T-helper 22 cell (primary cell): ENCODE measurements around the gene TAAR6.
"Not testable (repeated sequence)": the region's sequence is repeated elsewhere in the genome, so short reads cannot be mapped to it uniquely, and the experiment has no call there.

Experiments
- DNase-seq: peaks from one replicate; pipeline ENCODE4 v3.0.0-alpha.2; 2020; ENCODE audit warnings: low read depth

The TAAR6 gene

GRCh38 chr6:132590362-132590761, 20.2 kb downstream of the TAAR6 start:
- no peak for DNase-seq

DNA sequence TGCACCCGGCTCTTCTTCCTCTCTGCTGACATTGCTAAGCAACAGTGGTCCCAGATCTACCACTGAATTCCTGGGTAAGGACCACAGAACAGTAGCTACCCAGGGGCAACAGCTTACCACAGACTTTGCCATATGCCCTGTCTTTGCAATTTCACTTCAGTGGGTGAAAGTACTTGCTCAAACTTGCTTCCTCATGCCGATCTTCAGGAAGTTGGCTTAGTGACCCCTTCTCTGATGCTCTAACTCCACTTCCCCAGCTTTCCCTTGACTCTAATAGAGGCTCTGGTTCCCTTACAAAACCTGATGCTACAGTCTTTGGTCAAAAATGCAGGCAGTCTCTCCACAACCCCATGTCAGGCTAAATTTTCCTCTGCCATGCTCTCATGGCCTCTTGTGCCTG, 22.7 kb downstream of the TAAR6 start:
- no peak for DNase-seq

DNA sequence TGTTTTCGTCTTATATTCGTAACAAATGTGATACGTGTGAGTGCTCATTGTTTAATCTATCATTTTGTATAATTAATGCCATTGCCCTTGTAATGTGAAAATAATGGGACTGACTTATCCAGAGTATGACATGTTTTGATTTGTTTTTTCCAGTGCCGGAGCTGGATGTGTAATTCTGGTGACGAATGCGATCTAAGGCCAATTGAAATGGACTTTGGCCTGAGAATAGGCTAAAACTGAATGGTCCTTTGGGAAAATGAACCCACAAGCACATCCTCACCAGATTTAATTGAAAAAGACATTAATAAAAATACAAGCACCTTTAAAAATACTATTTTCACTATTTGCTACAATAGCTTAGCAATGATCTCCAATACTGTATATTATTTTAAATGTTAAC, 26.1 kb downstream of the TAAR6 start:
- DNase-seq, result no peak

- no peak for DNase-seq
Measured at GRCh38 chr6:132598473-132598872, 28.4 kb downstream of the TAAR6 start.

DNA sequence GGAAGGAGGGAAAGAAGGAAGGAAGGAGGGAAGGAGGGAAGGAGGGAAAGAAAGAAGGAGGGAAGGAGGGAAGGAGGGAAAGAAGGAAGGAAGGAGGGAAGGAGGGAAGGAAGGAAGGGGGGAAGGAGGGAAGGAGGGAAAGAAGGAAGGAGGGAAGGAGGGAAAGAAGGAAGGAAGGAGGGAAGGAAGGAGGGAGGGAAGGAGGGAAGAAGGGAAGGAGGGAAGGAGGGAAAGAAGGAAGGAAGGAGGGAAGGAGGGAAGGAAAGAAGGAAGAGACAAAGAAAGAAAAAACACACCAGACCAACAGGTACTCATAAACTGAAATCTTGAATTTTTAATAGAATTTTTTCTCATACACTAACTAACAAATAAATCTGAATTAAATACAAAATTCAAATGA, 30.8 kb downstream of the TAAR6 start:
- not testable (repeated sequence) for DNase-seq

DNA sequence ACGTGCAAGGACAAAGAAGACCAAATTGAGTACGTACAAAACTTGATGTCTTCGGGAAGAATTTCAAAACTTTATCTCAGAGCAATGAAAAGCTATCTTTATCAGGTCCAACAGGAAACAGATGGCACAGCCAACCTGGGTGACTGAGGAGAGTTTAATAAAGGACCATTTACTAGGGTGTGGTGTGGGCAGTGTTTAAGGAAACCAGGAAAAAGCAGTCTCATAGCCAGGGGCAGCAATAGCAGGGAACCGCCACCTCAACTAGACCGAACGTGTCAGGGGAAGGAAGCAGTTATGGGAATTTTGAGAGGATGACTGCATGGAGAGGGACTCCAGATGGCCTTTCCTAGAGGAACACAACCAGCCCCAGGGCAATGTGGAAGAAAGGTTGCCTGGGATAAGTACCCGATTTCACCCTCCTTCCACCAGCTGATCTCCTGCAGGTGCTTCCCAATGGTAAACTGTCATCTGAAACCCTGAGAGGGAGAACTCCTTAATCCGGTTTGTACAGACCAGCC, 34.6 kb downstream of the TAAR6 start:
- DNase-seq, result no peak

DNA sequence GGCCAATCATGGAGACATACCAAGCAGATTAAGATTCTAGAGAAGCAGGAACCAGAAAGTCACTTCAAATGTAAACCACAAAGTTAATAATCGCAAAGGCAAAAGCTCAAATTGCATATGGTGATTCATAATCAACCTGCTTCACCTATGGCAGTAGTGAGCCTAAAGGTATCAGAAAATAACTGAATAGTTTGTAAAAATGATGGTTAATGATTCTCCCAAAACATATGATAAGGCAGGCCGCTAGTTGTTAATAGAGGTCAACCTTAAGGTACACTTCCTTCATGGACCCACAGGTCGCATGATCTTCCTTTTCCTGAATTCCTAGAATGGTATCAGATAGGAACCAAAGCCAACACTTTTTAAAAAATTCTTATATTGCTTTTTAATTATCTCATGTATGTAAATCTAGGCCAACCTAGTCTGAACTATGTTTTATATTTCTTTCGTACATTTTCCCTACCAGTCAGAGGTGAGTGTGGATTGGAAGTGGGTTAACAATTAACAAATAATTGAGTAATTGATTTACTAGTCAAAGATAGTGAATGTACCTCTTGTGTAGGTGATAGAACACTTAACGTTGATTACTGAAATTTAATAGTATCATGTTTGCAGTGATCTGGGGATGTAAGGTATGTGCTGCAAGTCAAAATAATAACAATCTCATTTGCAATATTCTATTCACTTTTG, 37.6 kb downstream of the TAAR6 start:
- no peak for DNase-seq

DNA sequence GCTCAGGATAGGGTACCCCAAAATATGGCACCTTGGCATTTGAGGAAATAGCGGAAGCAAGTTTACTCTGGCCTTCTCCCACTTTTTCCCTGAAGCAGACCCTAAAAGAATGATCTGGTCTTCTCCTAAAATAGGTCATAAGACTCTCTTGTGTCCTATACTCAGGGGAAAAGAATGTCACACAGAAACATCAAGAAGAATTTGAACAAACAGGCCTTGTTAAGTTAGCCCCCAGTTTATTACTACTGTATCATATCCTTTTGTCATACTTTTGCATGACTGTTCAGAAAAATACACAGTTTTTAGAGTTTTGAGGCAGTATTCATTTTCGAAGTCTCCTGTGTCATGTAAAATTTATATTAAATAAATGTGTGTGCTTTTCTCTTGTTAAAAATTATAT, 41.5 kb downstream of the TAAR6 start:
- DNase-seq, result no peak

GRCh38 chr6:132612449-132613108, 42.5 kb downstream of the TAAR6 start:
- DNase-seq, result no peak

GRCh38 chr6:132614554-132614953, 44.4 kb downstream of the TAAR6 start:
- no peak for DNase-seq

GRCh38 chr6:132616677-132617076, 46.6 kb downstream of the TAAR6 start:
- DNase-seq, result no peak
